ENCODE measurements around the gene HM13. TPM values are rescaled to one million over a fixed set of nuclear protein-coding genes. Genes with fewer than 3 reads are reported as not detected.

Gene HM13
- total RNA-seq, 4 donors from 2014 or later, result 54.8 to 86.7 (median 75.8) TPM

- Histone ChIP-seq H3K27ac (peak overlapping the region in 3 of 4 donors; percentile 58 to 94 (median 85)), H3K36me3 (no peaks in the 10 kb centered on the region), H3K9me3 (no peaks in the 10 kb centered on the region), H3K4me3 (no peak overlapping the region), H3K4me1 (peaks cover 0 to 26% (median 14%) of the 10 kb centered on the region in 4 donors), H3K27me3 (no peaks in the 10 kb centered on the region)
- 90 to 92% methylated on average over 4 of the region's 4 CpGs for WGBS, 2 donors
- no peak for DNase-seq (ENCODE audit: low spot score in 2 of 2)
- TF ChIP-seq EP300 (IDR thresholded peaks at IDR 0.05) (no peak), POLR2A (IDR thresholded peaks at IDR 0.05) (no peak)
- TF ChIP-seq, protein P1, sequence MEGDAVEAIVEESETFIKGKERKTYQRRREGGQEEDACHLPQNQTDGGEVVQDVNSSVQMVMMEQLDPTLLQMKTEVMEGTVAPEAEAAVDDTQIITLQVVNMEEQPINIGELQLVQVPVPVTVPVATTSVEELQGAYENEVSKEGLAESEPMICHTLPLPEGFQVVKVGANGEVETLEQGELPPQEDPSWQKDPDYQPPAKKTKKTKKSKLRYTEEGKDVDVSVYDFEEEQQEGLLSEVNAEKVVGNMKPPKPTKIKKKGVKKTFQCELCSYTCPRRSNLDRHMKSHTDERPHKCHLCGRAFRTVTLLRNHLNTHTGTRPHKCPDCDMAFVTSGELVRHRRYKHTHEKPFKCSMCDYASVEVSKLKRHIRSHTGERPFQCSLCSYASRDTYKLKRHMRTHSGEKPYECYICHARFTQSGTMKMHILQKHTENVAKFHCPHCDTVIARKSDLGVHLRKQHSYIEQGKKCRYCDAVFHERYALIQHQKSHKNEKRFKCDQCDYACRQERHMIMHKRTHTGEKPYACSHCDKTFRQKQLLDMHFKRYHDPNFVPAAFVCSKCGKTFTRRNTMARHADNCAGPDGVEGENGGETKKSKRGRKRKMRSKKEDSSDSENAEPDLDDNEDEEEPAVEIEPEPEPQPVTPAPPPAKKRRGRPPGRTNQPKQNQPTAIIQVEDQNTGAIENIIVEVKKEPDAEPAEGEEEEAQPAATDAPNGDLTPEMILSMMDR (IDR thresholded peaks at IDR 0.05), result no peak
Measured at GRCh38 chr20:31602431-31602778, 88.2 kb downstream of the HM13 start.

GRCh38 chr20:31602779-31603441 is 88.7 kb downstream of the HM13 start:
- no peak overlapping the region for H3K4me3 ChIP-seq
- TF ChIP-seq EP300 (IDR thresholded peaks at IDR 0.05), result no peak
- TF ChIP-seq, protein P1 (IDR thresholded peaks at IDR 0.05), result no peak
- TF ChIP-seq POLR2A (IDR thresholded peaks at IDR 0.05), result no peak
- no peaks in the 10 kb centered on the region for H3K27me3 ChIP-seq
- no peaks in the 10 kb centered on the region for H3K9me3 ChIP-seq
- peak overlapping the region in 3 of 4 donors; percentile 58 to 94 (median 85) for H3K27ac ChIP-seq
- H3K36me3 ChIP-seq, result no peaks in the 10 kb centered on the region
- 72% methylated on average over 17 of the region's 17 CpGs for WGBS, 2 donors
- no peak for DNase-seq (ENCODE audit: low spot score in 2 of 2)
- peaks cover 0 to 31% (median 19%) of the 10 kb centered on the region in 4 donors for H3K4me1 ChIP-seq

GRCh38 chr20:31603822-31604566 is 89.8 kb downstream of the HM13 start:
- DNase-seq (ENCODE audit: low spot score in 2 of 2), result peak; percentile 82 to 83
- Histone ChIP-seq H3K4me1 (peaks cover 0 to 42% (median 30%) of the 10 kb centered on the region in 4 donors), H3K36me3 (no peaks in the 10 kb centered on the region), H3K27ac (peak overlapping the region; percentile 80 to 94 (median 89)), H3K4me3 (peak overlapping the region; percentile 57 to 65 (median 62)), H3K27me3 (no peaks in the 10 kb centered on the region), H3K9me3 (no peaks in the 10 kb centered on the region)
- TF ChIP-seq EP300 (IDR thresholded peaks at IDR 0.05), result peak; percentile 69 to 86
- peak; percentile 71 to 76 for TF ChIP-seq POLR2A (IDR thresholded peaks at IDR 0.05)
- TF ChIP-seq, protein P1 (IDR thresholded peaks at IDR 0.05), result no peak
- 10 to 13% methylated on average over 43 of the region's 43 CpGs for WGBS, 2 donors

GRCh38 chr20:31604567-31605030 is 90.4 kb downstream of the HM13 start:
- Histone ChIP-seq H3K9me3 (no peaks in the 10 kb centered on the region), H3K27ac (peak overlapping the region; percentile 80 to 94 (median 89)), H3K36me3 (no peaks in the 10 kb centered on the region), H3K27me3 (no peaks in the 10 kb centered on the region), H3K4me1 (peaks cover 0 to 46% (median 32%) of the 10 kb centered on the region in 4 donors), H3K4me3 (peak overlapping the region; percentile 57 to 65 (median 62))
- no peak for DNase-seq (ENCODE audit: low spot score in 2 of 2)
- TF ChIP-seq, protein P1 (IDR thresholded peaks at IDR 0.05), result no peak
- TF ChIP-seq EP300 (IDR thresholded peaks at IDR 0.05) (no peak), POLR2A (IDR thresholded peaks at IDR 0.05) (no peak)
- 1% methylated on average over 14 of the region's 14 CpGs for WGBS, 2 donors
